Right atrium auricular region (tissue), 2 donors: ENCODE data around the gene IL1F10. TPM values are rescaled to one million over a fixed set of nuclear protein-coding genes. Genes with fewer than 3 reads are reported as not detected.

Experiments
- DNase-seq: peaks from one replicate; pipeline ENCODE4 v3.0.0-alpha.2; 2019; ENCODE audit warnings: low spot score
- H3K27ac ChIP-seq, 2 donors: fragments of 200-600 bp; sonication (generic); 1 replicate in 1 of 2; 2 replicates in 1 of 2; pipeline ENCODE4 v1.5.1; 2016 to 2019
- H3K27me3 ChIP-seq, 2 donors: fragments of 200-600 bp; sonication (generic); one replicate each; pipeline versions ENCODE4 v1.5.1 to v1.6.0; 2017 to 2019
- H3K36me3 ChIP-seq: fragments of 200-600 bp; sonication (generic); one replicate; pipeline ENCODE4 v1.5.1; 2016
- H3K4me1 ChIP-seq, 2 donors: fragments of 200-600 bp; sonication (generic); one replicate each; pipeline versions ENCODE4 v1.5.1 to v1.6.0; 2017 to 2019
- H3K4me3 ChIP-seq, 2 donors: fragments of 200-600 bp; sonication (generic); 1 replicate in 1 of 2; 2 replicates in 1 of 2; pipeline ENCODE4 v1.5.1; 2017 to 2019; ENCODE audit warnings: mild to moderate bottlenecking in 1 of 2, moderate library complexity in 1 of 2
- H3K9me3 ChIP-seq, 2 donors: fragments of 200-600 bp; sonication (generic); one replicate each; pipeline ENCODE4 v1.5.1; 2019
- total RNA-seq, 2 donors: library from RNA; depleted of rRNA; stranded (reverse); fragments of >200 nt; gene quantifications; one replicate each; pipeline ENCODE4 v1.1.0, GENCODE V29; 2016
- TF ChIP-seq, protein P1 (sequence below), 2 donors: fragments of 200-600 bp; sonication (generic); IDR thresholded peaks; one replicate each; pipeline ENCODE4 v1.5.1; 2019; ENCODE audit warnings: antibody characterized with exemption in 2 of 2

IL1F10 gene
- total RNA-seq, 2 donors from 2014 or later = not detected

DNA sequence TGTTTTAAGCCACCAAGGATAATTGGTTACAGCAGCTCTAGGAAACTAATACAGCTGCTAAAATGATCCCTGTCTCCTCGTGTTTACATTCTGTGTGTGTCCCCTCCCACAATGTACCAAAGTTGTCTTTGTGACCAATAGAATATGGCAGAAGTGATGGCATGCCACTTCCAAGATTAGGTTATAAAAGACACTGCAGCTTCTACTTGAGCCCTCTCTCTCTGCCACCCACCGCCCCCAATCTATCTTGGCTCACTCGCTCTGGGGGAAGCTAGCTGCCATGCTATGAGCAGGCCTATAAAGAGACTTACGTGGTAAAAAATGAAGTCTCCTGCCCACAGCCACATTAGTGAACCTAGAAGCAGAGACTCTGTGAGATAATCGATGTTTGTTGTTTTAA is 3.5 kb upstream of the IL1F10 start:
- no peak overlapping the region for H3K27ac ChIP-seq

DNA sequence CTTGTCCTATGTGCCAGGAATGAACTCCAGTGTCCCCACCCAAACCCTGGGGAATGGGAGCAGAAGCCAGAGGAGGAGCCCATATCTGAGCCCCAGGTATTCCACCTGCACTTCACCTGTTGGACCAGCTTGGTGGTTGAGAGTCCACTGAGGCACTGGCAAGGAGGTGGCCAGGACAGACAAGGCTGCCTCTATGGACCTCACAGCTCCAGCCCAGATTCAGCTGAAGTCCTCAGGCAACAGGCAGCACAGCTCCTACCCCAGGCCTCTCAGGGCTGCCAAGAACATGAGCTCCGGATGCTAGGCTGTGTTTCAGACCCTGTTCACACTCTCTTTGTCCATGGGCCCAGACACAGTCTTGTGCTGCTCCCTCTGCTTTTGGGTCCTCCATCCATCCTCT is 2.9 kb upstream of the IL1F10 start:
- no peak overlapping the region for H3K4me3 ChIP-seq
- DNase-seq = peak; percentile 40
- H3K27ac ChIP-seq = no peak overlapping the region
- no peaks in the 10 kb centered on the region for H3K36me3 ChIP-seq
- TF ChIP-seq, protein P1, sequence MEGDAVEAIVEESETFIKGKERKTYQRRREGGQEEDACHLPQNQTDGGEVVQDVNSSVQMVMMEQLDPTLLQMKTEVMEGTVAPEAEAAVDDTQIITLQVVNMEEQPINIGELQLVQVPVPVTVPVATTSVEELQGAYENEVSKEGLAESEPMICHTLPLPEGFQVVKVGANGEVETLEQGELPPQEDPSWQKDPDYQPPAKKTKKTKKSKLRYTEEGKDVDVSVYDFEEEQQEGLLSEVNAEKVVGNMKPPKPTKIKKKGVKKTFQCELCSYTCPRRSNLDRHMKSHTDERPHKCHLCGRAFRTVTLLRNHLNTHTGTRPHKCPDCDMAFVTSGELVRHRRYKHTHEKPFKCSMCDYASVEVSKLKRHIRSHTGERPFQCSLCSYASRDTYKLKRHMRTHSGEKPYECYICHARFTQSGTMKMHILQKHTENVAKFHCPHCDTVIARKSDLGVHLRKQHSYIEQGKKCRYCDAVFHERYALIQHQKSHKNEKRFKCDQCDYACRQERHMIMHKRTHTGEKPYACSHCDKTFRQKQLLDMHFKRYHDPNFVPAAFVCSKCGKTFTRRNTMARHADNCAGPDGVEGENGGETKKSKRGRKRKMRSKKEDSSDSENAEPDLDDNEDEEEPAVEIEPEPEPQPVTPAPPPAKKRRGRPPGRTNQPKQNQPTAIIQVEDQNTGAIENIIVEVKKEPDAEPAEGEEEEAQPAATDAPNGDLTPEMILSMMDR (IDR thresholded peaks at IDR 0.05) = no peak
- H3K27me3 ChIP-seq = no peaks in the 10 kb centered on the region
- no peaks in the 10 kb centered on the region for H3K9me3 ChIP-seq
- H3K4me1 ChIP-seq = no peaks in the 10 kb centered on the region

More for the DNA sequence above, 3.5 kb upstream of the IL1F10 start:
- H3K4me1 ChIP-seq = no peaks in the 10 kb centered on the region
- no peak for DNase-seq
- H3K9me3 ChIP-seq = no peaks in the 10 kb centered on the region
- TF ChIP-seq, protein P1 (IDR thresholded peaks at IDR 0.05) = no peak
- no peaks in the 10 kb centered on the region for H3K27me3 ChIP-seq
- H3K4me3 ChIP-seq = no peak overlapping the region
- H3K36me3 ChIP-seq = no peaks in the 10 kb centered on the region

DNA sequence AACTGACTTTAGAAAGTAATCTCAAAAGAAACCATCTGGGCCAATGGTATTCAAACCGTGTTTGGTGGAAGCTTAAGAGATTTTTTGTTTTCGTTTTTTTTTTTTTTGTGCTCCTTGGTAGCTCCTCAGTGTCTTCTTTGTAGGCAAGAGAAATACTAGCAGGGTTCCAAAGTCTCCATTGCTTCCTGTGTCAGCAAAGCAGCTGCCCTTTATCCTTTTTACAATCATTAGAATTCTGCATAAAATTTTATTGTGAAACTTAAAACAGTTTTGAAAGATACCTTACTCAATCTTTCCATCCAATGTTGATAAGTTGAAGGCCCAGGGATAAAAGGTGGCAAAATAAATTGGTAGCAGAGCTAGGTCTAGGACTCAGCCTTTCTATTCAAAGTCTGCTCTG is 479 bp downstream of the IL1F10 start:
- DNase-seq = no peak
- Histone ChIP-seq H3K27ac (no peak overlapping the region), H3K9me3 (no peaks in the 10 kb centered on the region), H3K27me3 (no peaks in the 10 kb centered on the region), H3K4me1 (no peaks in the 10 kb centered on the region), H3K36me3 (no peaks in the 10 kb centered on the region), H3K4me3 (no peak overlapping the region)
- TF ChIP-seq, protein P1 (IDR thresholded peaks at IDR 0.05) = no peak

DNA sequence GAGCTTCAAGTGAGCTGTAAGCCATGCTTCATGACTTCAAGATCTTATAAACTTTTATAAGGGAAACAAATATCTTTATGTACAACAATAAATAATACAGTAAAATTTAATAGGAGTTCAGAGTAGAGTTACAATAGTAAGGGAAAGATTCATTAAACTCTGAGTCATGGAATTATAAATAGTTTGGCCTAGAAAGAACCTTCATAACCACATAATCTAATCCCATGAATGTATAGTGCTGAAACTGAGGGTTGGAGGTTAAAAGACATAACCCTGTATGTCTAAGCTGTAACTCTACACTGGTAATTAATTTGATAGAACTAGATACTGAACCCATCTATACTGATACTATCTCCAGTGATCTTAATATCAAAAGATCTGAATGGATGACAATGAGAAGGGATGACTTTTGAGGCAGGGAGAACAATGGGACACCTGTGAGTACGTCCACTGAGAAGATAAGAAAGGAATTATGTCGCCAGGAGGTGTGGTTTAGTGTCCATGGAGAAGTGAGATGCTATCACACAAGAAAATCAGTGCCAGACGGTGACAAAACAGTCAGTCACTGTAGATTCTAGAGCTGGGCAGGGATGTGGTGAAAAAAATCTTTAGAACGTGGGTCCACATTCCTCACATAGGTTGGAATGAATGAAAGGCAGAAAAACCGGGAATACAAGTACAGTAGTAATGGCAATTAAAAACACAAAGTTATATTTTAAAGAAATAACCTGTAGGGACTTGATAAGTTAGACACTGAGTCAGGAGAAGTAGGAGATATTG is 1.1 kb downstream of the IL1F10 start:
- TF ChIP-seq, protein P1 (IDR thresholded peaks at IDR 0.05) = no peak
- H3K27ac ChIP-seq = no peak overlapping the region
- no peak overlapping the region for H3K4me3 ChIP-seq
- DNase-seq = no peak
- no peaks in the 10 kb centered on the region for H3K27me3 ChIP-seq
- no peaks in the 10 kb centered on the region for H3K4me1 ChIP-seq
- no peaks in the 10 kb centered on the region for H3K9me3 ChIP-seq
- H3K36me3 ChIP-seq = no peaks in the 10 kb centered on the region

DNA sequence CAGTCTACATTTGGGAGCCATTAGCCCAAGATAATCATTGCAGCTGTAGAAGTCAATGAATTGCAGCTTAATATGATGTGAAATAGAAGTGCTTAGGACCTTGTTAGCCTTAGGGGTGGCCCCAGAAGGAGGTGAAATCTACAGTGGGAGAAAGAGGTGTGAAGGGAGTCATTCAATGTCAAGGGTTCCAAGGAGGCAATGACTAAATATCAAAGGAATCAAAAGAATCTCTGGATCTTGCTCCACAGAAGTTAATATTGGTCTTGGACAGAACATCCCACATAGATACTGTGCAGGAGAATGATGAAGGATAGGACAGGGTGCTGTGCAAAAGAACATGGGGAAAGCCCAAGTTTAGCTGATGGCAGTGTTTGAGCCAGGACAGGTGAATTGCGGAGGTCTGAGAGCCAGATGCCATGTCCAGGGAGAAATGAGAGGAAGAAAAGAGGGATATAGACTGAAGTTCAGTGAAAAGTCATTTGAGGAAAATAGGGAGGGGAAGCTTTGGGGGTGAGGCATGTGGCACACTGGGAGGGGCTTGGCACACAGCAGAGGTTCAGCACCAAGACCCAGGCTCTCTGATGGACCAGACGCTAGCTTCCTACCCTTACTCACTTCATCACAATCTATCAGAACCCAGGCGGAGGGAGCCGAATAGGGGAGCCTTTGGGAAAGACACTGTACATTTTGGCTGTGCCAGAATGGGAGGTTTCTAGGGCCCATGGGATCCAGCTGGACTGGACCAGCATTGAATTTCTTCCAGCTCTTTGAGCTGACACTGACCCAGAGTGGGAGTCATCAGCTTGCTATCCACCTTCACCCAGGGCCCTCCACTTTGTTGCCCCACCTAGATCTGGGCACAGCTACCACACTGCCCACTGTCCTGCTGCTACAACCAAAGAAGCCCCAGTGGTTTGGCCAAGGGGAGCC is 2.2 kb downstream of the IL1F10 start:
- no peaks in the 10 kb centered on the region for H3K36me3 ChIP-seq
- peak; percentile 32 for DNase-seq

More for the DNA sequence above, 2.2 kb downstream of the IL1F10 start:
- H3K27ac ChIP-seq = no peak overlapping the region
- no peak overlapping the region for H3K4me3 ChIP-seq
- H3K27me3 ChIP-seq = no peaks in the 10 kb centered on the region
- no peaks in the 10 kb centered on the region for H3K9me3 ChIP-seq
- H3K4me1 ChIP-seq = no peaks in the 10 kb centered on the region
- TF ChIP-seq, protein P1 (IDR thresholded peaks at IDR 0.05) = no peak
